Omental fat pad (tissue), 4 donors: ENCODE results near the gene SEL1L3. TPM values are rescaled to one million over a fixed set of nuclear protein-coding genes. Genes with fewer than 3 reads are reported as not detected.

Source experiments
- ATAC-seq: fragments of 150-250 bp; one replicate; pipeline ENCODE4 v1.9.1; 2016; ENCODE audit warnings: mild to moderate bottlenecking, moderate library complexity; ENCODE audit not compliant: low FRiP score
- DNase-seq: peaks from one replicate; pipeline ENCODE4 v3.0.0-alpha.2; 2019; ENCODE audit warnings: low spot score
- total RNA-seq, 4 donors: library from RNA; depleted of rRNA; stranded (reverse); fragments of >200 nt; gene quantifications; one replicate each; pipeline ENCODE4 v1.1.0, GENCODE V29; 2016
- TF ChIP-seq, protein P1 (sequence below), 3 donors: fragments of 450-650 bp; IDR thresholded peaks; one replicate each; pipeline ENCODE4 v1.5.1; 2016 to 2017; ENCODE audit warnings: antibody characterized with exemption in 3 of 3, mild to moderate bottlenecking in 3 of 3, moderate library complexity in 2 of 3

SEL1L3 gene
- total RNA-seq, 4 donors from 2014 or later: 15.8 to 29.9 (median 21.4) TPM

- DNase-seq (no peak), ATAC-seq (no peak)
- TF ChIP-seq, protein P1, sequence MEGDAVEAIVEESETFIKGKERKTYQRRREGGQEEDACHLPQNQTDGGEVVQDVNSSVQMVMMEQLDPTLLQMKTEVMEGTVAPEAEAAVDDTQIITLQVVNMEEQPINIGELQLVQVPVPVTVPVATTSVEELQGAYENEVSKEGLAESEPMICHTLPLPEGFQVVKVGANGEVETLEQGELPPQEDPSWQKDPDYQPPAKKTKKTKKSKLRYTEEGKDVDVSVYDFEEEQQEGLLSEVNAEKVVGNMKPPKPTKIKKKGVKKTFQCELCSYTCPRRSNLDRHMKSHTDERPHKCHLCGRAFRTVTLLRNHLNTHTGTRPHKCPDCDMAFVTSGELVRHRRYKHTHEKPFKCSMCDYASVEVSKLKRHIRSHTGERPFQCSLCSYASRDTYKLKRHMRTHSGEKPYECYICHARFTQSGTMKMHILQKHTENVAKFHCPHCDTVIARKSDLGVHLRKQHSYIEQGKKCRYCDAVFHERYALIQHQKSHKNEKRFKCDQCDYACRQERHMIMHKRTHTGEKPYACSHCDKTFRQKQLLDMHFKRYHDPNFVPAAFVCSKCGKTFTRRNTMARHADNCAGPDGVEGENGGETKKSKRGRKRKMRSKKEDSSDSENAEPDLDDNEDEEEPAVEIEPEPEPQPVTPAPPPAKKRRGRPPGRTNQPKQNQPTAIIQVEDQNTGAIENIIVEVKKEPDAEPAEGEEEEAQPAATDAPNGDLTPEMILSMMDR (IDR thresholded peaks at IDR 0.05): no peak
These were observed 51.5 kb downstream of the SEL1L3 start for GRCh38 chr4:25811374-25811690.

GRCh38 chr4:25810461-25811373 lies 52.1 kb downstream of the SEL1L3 start:
- TF ChIP-seq, protein P1 (IDR thresholded peaks at IDR 0.05): no peak
- ATAC-seq: no peak

DNA sequence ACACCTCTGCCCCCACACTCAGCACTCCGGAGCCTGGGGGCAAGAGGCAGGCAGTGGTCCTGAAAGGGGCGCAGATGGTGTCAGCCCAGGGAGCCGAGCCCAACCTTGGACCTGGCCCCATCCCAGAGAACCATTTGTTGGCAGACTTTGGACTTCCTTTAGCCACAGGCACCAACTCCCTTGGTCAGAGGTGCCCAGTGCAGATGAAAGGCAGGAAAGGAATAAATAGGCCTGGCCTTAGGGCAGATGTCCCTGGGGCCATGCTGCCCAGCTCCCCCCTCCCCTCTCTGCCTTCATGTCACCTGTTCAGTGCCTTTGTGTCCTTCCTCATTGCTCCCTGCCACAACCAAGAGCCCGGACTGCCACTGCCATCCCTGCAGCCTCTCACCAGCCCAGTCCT lies 52.8 kb downstream of the SEL1L3 start:
- DNase-seq: no peak
- no peak for ATAC-seq
- TF ChIP-seq, protein P1 (IDR thresholded peaks at IDR 0.05): no peak

More at GRCh38 chr4:25810461-25811373, 52.1 kb downstream of the SEL1L3 start:
- DNase-seq: no peak

DNA sequence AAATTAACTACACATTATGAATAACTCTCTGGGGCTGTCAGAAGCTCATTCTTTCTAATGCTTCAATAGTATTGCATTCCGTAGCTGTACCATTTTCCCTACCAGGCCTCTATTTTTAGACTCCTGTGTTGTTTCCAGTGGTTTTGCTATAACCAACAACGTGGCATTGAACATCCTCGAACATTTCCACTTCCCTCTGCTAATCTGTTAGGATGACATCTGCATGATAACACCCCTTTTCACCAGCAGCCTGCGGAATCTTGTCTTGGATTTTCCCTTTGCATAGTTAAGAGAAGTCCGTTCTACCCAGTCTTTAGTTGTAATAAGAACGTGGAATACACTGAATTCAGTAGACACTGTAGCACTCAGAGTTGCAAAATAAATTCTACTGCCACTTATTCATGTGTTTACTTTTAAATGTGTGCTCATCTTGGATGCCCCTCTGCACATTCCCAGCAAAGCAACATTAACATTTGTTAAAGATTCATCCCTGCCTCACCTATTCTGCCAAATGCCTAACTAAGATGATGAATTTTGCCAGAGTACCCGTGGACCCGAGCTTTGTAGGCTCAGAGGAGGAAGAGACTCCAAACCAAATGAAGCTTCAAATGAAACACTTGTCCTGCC lies 55.6 kb downstream of the SEL1L3 start:
- TF ChIP-seq, protein P1 (IDR thresholded peaks at IDR 0.05): no peak
- DNase-seq (no peak), ATAC-seq (no peak)

GRCh38 chr4:25805255-25805860 lies 57.4 kb downstream of the SEL1L3 start:
- no peak for ATAC-seq
- TF ChIP-seq, protein P1 (IDR thresholded peaks at IDR 0.05): no peak
- DNase-seq: no peak

- DNase-seq: no peak
- ATAC-seq: no peak
- TF ChIP-seq, protein P1 (IDR thresholded peaks at IDR 0.05): no peak
These were observed 59.0 kb downstream of the SEL1L3 start for GRCh38 chr4:25803720-25804225.
